ENCODE measurements around the gene CRY1. TPM values are rescaled to one million over a fixed set of nuclear protein-coding genes. Genes with fewer than 3 reads are reported as not detected.

Gene CRY1
- total RNA-seq (45.5 TPM), polyA plus RNA-seq (13.7 TPM)

GRCh38 chr12:107093417-107094182 is at the start of gene CRY1:
TSS of gene CRY1 (minus strand) at chr12:107093549. CDS start at chr12:107092961, 588 bp downstream.
- Histone ChIP-seq H3K4me3 (ENCODE audit: low read depth, low read length) (peak within 1 kb of the TSS; percentile 72), H3K4me1 (ENCODE audit: insufficient read depth) (no peaks in the 10 kb centered on the region), H3K27ac (ENCODE audit: low read depth) (peak within 1 kb of the TSS; percentile 87), H3K36me3 (ENCODE audit: insufficient read depth) (no peaks in the 10 kb centered on the region)
- under 1% methylated on average over 74 of the region's 74 CpGs for WGBS
- peak; percentile 93 for DNase-seq (ENCODE audit: extremely low spot score)

GRCh38 chr12:107139787-107140186 is 46.4 kb upstream of the CRY1 start:
- WGBS = 83% methylated on average over 1 of the region's 1 CpG
- DNase-seq (ENCODE audit: extremely low spot score) = no peak
- Histone ChIP-seq H3K4me3 (ENCODE audit: low read depth, low read length) (no peak overlapping the region), H3K36me3 (ENCODE audit: insufficient read depth) (no peaks in the 10 kb centered on the region), H3K4me1 (ENCODE audit: insufficient read depth) (no peaks in the 10 kb centered on the region), H3K27ac (ENCODE audit: low read depth) (no peak overlapping the region)

GRCh38 chr12:107138990-107139389 is 45.6 kb upstream of the CRY1 start:
- Histone ChIP-seq H3K4me3 (ENCODE audit: low read depth, low read length) (no peak overlapping the region), H3K27ac (ENCODE audit: low read depth) (no peak overlapping the region), H3K4me1 (ENCODE audit: insufficient read depth) (no peaks in the 10 kb centered on the region), H3K36me3 (ENCODE audit: insufficient read depth) (no peaks in the 10 kb centered on the region)
- 76% methylated on average over 3 of the region's 3 CpGs for WGBS
- DNase-seq (ENCODE audit: extremely low spot score) = no peak

- no peaks in the 10 kb centered on the region for H3K36me3 ChIP-seq (ENCODE audit: insufficient read depth)
- H3K4me1 ChIP-seq (ENCODE audit: insufficient read depth) = no peaks in the 10 kb centered on the region
- 96% methylated on average over 2 of the region's 2 CpGs for WGBS
- no peak overlapping the region for H3K4me3 ChIP-seq (ENCODE audit: low read depth, low read length)
- DNase-seq (ENCODE audit: extremely low spot score) = no peak
- H3K27ac ChIP-seq (ENCODE audit: low read depth) = no peak overlapping the region
Measured at GRCh38 chr12:107135177-107135576, 41.8 kb upstream of the CRY1 start.

GRCh38 chr12:107134558-107134957 is 41.2 kb upstream of the CRY1 start:
- H3K4me1 ChIP-seq (ENCODE audit: insufficient read depth) = no peaks in the 10 kb centered on the region
- H3K36me3 ChIP-seq (ENCODE audit: insufficient read depth) = no peaks in the 10 kb centered on the region
- H3K27ac ChIP-seq (ENCODE audit: low read depth) = no peak overlapping the region
- DNase-seq (ENCODE audit: extremely low spot score) = no peak
- no peak overlapping the region for H3K4me3 ChIP-seq (ENCODE audit: low read depth, low read length)
- WGBS = 94% methylated on average over 1 of the region's 1 CpG

- H3K4me3 ChIP-seq (ENCODE audit: low read depth, low read length) = no peak overlapping the region
- H3K4me1 ChIP-seq (ENCODE audit: insufficient read depth) = no peaks in the 10 kb centered on the region
- H3K27ac ChIP-seq (ENCODE audit: low read depth) = no peak overlapping the region
- no peak for DNase-seq (ENCODE audit: extremely low spot score)
- H3K36me3 ChIP-seq (ENCODE audit: insufficient read depth) = no peaks in the 10 kb centered on the region
- WGBS = 84% methylated on average over 4 of the region's 4 CpGs
Measured at GRCh38 chr12:107133462-107133861, 40.1 kb upstream of the CRY1 start.

GRCh38 chr12:107131832-107132616 is 38.7 kb upstream of the CRY1 start:
- H3K36me3 ChIP-seq (ENCODE audit: insufficient read depth) = no peaks in the 10 kb centered on the region
- H3K4me3 ChIP-seq (ENCODE audit: low read depth, low read length) = no peak overlapping the region
- 31% methylated on average over 10 of the region's 10 CpGs for WGBS
- H3K27ac ChIP-seq (ENCODE audit: low read depth) = no peak overlapping the region
- H3K4me1 ChIP-seq (ENCODE audit: insufficient read depth) = no peaks in the 10 kb centered on the region
- peak; percentile 33 for DNase-seq (ENCODE audit: extremely low spot score)

- Histone ChIP-seq H3K27ac (ENCODE audit: low read depth) (no peak overlapping the region), H3K36me3 (ENCODE audit: insufficient read depth) (no peaks in the 10 kb centered on the region), H3K4me1 (ENCODE audit: insufficient read depth) (no peaks in the 10 kb centered on the region), H3K4me3 (ENCODE audit: low read depth, low read length) (no peak overlapping the region)
- no peak for DNase-seq (ENCODE audit: extremely low spot score)
- WGBS = 63% methylated on average over 6 of the region's 6 CpGs
Measured at GRCh38 chr12:107130830-107131611, 37.7 kb upstream of the CRY1 start.

- H3K4me1 ChIP-seq (ENCODE audit: insufficient read depth) = no peaks in the 10 kb centered on the region
- WGBS = 61% methylated on average over 7 of the region's 7 CpGs
Measured at GRCh38 chr12:107129315-107129930, 36.1 kb upstream of the CRY1 start.

GRCh38 chr12:107127482-107128430 is 34.4 kb upstream of the CRY1 start:
- no peak overlapping the region for H3K4me3 ChIP-seq (ENCODE audit: low read depth, low read length)
- no peaks in the 10 kb centered on the region for H3K4me1 ChIP-seq (ENCODE audit: insufficient read depth)
- DNase-seq (ENCODE audit: extremely low spot score) = no peak
- H3K36me3 ChIP-seq (ENCODE audit: insufficient read depth) = no peaks in the 10 kb centered on the region
- no peak overlapping the region for H3K27ac ChIP-seq (ENCODE audit: low read depth)
- WGBS = 61% methylated on average over 6 of the region's 6 CpGs

More at GRCh38 chr12:107129315-107129930, 36.1 kb upstream of the CRY1 start:
- no peaks in the 10 kb centered on the region for H3K36me3 ChIP-seq (ENCODE audit: insufficient read depth)
- no peak overlapping the region for H3K27ac ChIP-seq (ENCODE audit: low read depth)
- H3K4me3 ChIP-seq (ENCODE audit: low read depth, low read length) = no peak overlapping the region
- DNase-seq (ENCODE audit: extremely low spot score) = no peak

- Histone ChIP-seq H3K36me3 (ENCODE audit: insufficient read depth) (no peaks in the 10 kb centered on the region), H3K4me3 (ENCODE audit: low read depth, low read length) (no peak overlapping the region), H3K4me1 (ENCODE audit: insufficient read depth) (no peaks in the 10 kb centered on the region), H3K27ac (ENCODE audit: low read depth) (no peak overlapping the region)
- no peak for DNase-seq (ENCODE audit: extremely low spot score)
- WGBS = 72% methylated on average over 5 of the region's 5 CpGs
Measured at GRCh38 chr12:107126796-107127481, 33.6 kb upstream of the CRY1 start.

GRCh38 chr12:107125833-107126232 is 32.5 kb upstream of the CRY1 start:
- Histone ChIP-seq H3K27ac (ENCODE audit: low read depth) (no peak overlapping the region), H3K4me3 (ENCODE audit: low read depth, low read length) (no peak overlapping the region), H3K4me1 (ENCODE audit: insufficient read depth) (no peaks in the 10 kb centered on the region), H3K36me3 (ENCODE audit: insufficient read depth) (no peaks in the 10 kb centered on the region)
- WGBS = 58% methylated on average over 3 of the region's 3 CpGs
- no peak for DNase-seq (ENCODE audit: extremely low spot score)

Measured in urinary bladder (tissue), 4 donors.